Measurements from ENCODE around the gene ARAF.

DNA sequence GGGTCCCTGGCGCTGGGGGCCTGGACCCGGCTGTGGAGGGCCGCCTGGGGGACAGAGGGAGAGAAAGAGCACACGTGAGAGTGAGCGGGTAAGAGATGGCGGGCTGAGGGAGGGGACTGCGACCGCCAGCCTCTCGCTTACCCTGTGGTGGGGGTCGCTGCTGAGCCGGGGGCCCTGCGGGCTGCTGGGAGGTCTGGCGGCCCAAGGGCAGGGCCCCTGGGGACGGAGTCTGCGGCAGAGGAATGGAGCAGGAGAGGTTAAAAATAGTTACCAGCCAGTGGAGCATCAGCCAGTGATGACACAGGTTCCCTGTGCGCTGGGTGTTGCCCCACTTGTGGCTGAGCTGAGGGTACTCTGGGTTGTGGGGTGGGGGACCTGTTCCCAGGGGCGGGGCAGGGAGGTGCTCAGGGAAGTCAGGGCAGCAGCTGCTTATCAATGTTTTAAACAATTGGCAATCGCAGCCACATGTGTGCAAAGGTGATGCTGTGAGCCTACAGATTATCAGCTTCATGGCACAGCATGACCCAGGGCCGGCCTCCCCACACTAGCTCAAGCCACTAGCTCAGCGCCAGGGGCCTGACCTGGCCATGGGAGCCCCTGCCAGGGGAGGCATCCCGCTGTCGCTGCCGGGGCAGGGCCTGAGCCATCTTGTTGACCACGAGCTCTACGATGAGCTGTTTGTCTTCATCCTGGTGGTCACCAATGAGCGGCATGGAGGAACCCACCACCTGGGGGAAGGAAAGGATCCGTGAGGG is 13.7 kb downstream of the ARAF start:
- TF ChIP-seq, protein P1, sequence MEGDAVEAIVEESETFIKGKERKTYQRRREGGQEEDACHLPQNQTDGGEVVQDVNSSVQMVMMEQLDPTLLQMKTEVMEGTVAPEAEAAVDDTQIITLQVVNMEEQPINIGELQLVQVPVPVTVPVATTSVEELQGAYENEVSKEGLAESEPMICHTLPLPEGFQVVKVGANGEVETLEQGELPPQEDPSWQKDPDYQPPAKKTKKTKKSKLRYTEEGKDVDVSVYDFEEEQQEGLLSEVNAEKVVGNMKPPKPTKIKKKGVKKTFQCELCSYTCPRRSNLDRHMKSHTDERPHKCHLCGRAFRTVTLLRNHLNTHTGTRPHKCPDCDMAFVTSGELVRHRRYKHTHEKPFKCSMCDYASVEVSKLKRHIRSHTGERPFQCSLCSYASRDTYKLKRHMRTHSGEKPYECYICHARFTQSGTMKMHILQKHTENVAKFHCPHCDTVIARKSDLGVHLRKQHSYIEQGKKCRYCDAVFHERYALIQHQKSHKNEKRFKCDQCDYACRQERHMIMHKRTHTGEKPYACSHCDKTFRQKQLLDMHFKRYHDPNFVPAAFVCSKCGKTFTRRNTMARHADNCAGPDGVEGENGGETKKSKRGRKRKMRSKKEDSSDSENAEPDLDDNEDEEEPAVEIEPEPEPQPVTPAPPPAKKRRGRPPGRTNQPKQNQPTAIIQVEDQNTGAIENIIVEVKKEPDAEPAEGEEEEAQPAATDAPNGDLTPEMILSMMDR (conservative IDR thresholded peaks at IDR 0.05; ENCODE audit: low read depth, low read length): no peak
- TF ChIP-seq EZH2 (IDR thresholded peaks at IDR 0.05; ENCODE audit: borderline replicate concordance, low read depth, low read length, poor library complexity, severe bottlenecking): no peak
